Measurements from ENCODE around the gene EPB41. TPM values are rescaled to one million over a fixed set of nuclear protein-coding genes. Genes with fewer than 3 reads are reported as not detected.
"Not testable (repeated sequence)": the region's sequence is repeated elsewhere in the genome, so short reads cannot be mapped to it uniquely, and the experiment has no call there.

Gene EPB41
- total RNA-seq, 1 donor from 2014 or later, result 74.9 TPM

- intact Hi-C loops (cut with micrococcal nuclease), result no loop called here
- H3K9me3 Mint-ChIP-seq, result peaks cover 6% of the 10 kb centered on the region
- no peaks in the 10 kb centered on the region for H3K27me3 Mint-ChIP-seq (ENCODE audit: insufficient read depth)
- DNase-seq (ENCODE audit: low spot score), result no peak
- H3K4me3 Mint-ChIP-seq, result no peak overlapping the region
- peaks cover 20% of the 10 kb centered on the region for H3K36me3 Mint-ChIP-seq (ENCODE audit: low read depth)
- H3K4me1 Mint-ChIP-seq (ENCODE audit: low read depth), result peaks cover 44% of the 10 kb centered on the region
- H3K27ac Mint-ChIP-seq, result no peak overlapping the region
These were observed 22.2 kb downstream of the EPB41 start for GRCh38 chr1:28936528-28936927.

DNA sequence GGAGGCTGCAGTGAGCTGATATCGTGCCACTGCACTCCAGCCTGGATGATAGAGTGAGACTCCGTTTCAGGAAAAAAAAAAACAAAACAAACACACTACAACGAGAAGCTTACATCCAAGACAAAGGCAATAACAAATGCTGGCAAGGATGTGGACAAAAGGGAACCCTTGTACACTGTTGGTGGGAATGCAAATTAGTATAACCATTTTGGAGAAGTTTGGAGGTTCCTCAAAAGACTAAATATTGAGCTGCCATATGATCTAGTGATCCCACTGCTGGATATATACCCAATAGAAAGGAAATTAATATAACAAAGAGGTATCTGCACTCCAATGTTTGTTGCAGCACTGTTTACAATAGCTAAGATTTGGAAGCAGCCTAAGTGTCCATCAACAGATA is 29.2 kb downstream of the EPB41 start:
- H3K4me3 Mint-ChIP-seq; intact Hi-C loops (cut with micrococcal nuclease); H3K27ac Mint-ChIP-seq; H3K9me3 Mint-ChIP-seq; H3K27me3 Mint-ChIP-seq (ENCODE audit: insufficient read depth); H3K36me3 Mint-ChIP-seq (ENCODE audit: low read depth); DNase-seq (ENCODE audit: low spot score): not testable (repeated sequence)
- H3K4me1 Mint-ChIP-seq (ENCODE audit: low read depth), result peaks cover 13% of the 10 kb centered on the region

GRCh38 chr1:28950006-28950405 is 35.6 kb downstream of the EPB41 start:
- no peak overlapping the region for H3K4me3 Mint-ChIP-seq
- no peak overlapping the region for H3K27ac Mint-ChIP-seq
- intact Hi-C loops (cut with micrococcal nuclease), result no loop called here
- H3K9me3 Mint-ChIP-seq, result peaks cover 3% of the 10 kb centered on the region
- H3K27me3 Mint-ChIP-seq (ENCODE audit: insufficient read depth), result no peaks in the 10 kb centered on the region
- DNase-seq (ENCODE audit: low spot score), result no peak
- peaks cover 6% of the 10 kb centered on the region for H3K4me1 Mint-ChIP-seq (ENCODE audit: low read depth)
- peaks cover 5% of the 10 kb centered on the region for H3K36me3 Mint-ChIP-seq (ENCODE audit: low read depth)

DNA sequence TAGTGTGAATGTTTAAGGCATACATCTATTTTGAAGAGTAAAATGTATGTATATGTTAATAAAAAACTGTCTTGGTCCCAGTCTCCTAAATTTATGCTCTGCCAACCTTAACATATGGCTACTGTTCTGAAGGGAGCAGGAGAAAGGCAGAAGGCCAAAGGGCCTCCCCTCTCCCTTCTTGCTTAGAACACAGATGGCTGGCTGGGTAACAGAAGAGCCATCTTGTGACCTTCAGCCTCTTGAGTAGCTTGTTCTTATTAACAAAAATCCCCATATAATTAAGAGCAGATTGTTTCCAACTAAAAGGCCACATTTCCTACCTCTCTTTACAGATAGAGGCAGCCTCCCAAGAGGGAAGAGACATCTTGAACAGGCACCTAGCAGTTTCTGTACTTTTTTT is 36.1 kb downstream of the EPB41 start:
- H3K27me3 Mint-ChIP-seq (ENCODE audit: insufficient read depth), result no peaks in the 10 kb centered on the region
- H3K4me1 Mint-ChIP-seq (ENCODE audit: low read depth), result peaks cover 6% of the 10 kb centered on the region
- no peak overlapping the region for H3K4me3 Mint-ChIP-seq
- peaks cover 3% of the 10 kb centered on the region for H3K9me3 Mint-ChIP-seq
- no peak for DNase-seq (ENCODE audit: low spot score)
- peaks cover 6% of the 10 kb centered on the region for H3K36me3 Mint-ChIP-seq (ENCODE audit: low read depth)
- H3K27ac Mint-ChIP-seq, result no peak overlapping the region
- intact Hi-C loops (cut with micrococcal nuclease), result no loop called here

- Mint-ChIP-seq H3K4me3 (no peak overlapping the region), H3K27me3 (ENCODE audit: insufficient read depth) (no peaks in the 10 kb centered on the region), H3K36me3 (ENCODE audit: low read depth) (peaks cover 6% of the 10 kb centered on the region), H3K4me1 (ENCODE audit: low read depth) (peaks cover 11% of the 10 kb centered on the region), H3K9me3 (no peaks in the 10 kb centered on the region), H3K27ac (no peak overlapping the region)
- intact Hi-C loops (cut with micrococcal nuclease), result no loop called here
- DNase-seq (ENCODE audit: low spot score), result no peak
These were observed 39.9 kb downstream of the EPB41 start for GRCh38 chr1:28954126-28954726.

GRCh38 chr1:28956038-28956464 is 41.7 kb downstream of the EPB41 start:
- no peak for DNase-seq (ENCODE audit: low spot score)
- intact Hi-C loops (cut with micrococcal nuclease), result no loop called here
- H3K36me3 Mint-ChIP-seq (ENCODE audit: low read depth), result peaks cover 8% of the 10 kb centered on the region
- H3K4me3 Mint-ChIP-seq, result no peak overlapping the region
- no peaks in the 10 kb centered on the region for H3K27me3 Mint-ChIP-seq (ENCODE audit: insufficient read depth)
- H3K4me1 Mint-ChIP-seq (ENCODE audit: low read depth), result peaks cover 5% of the 10 kb centered on the region
- H3K27ac Mint-ChIP-seq, result no peak overlapping the region
- no peaks in the 10 kb centered on the region for H3K9me3 Mint-ChIP-seq

- H3K9me3 Mint-ChIP-seq; H3K27ac Mint-ChIP-seq; H3K27me3 Mint-ChIP-seq (ENCODE audit: insufficient read depth); H3K36me3 Mint-ChIP-seq (ENCODE audit: low read depth); H3K4me3 Mint-ChIP-seq; DNase-seq (ENCODE audit: low spot score): not testable (repeated sequence)
- intact Hi-C loops (cut with micrococcal nuclease), result loop anchor here (1.0 kb wide), 5 partner anchors 10 to 100 kb away; partner anchors contain the start of gene EPB41
- peaks cover 25% of the 10 kb centered on the region for H3K4me1 Mint-ChIP-seq (ENCODE audit: low read depth)
These were observed 47.9 kb downstream of the EPB41 start for GRCh38 chr1:28962114-28962831.

DNA sequence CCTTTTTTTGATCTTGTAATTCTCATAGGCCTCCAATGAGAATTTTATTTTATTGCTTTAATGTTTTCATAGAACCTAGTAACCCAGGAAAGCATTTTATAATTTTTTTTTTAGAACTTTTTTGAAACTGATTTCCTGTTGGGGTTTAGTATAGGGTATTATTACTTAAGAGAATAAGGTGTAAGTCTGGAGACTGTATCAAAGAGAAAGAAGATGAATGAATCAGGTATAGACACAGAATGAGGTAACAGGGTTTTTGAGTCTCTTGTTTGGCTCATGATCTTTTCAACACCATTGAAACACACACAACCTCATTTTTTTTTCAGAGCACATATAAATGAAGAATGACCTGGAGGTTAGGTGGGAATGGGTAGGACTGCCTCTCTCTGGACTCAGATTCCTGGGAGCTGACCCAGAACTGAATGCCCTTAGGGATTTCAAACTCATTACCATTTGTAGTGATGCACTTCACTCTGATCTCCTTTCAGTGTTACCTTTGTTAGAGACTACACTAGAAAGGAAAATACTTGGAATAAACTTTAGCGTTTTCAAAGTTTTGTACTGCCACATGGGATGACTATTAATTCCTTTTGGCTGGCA is 51.0 kb downstream of the EPB41 start:
- DNase-seq (ENCODE audit: low spot score), result no peak
- no peaks in the 10 kb centered on the region for H3K9me3 Mint-ChIP-seq
- intact Hi-C loops (cut with micrococcal nuclease), result no loop called here
- H3K36me3 Mint-ChIP-seq (ENCODE audit: low read depth), result peaks cover 2% of the 10 kb centered on the region
- H3K27me3 Mint-ChIP-seq (ENCODE audit: insufficient read depth), result no peaks in the 10 kb centered on the region
- H3K4me1 Mint-ChIP-seq (ENCODE audit: low read depth), result peaks cover 25% of the 10 kb centered on the region
- H3K27ac Mint-ChIP-seq, result no peak overlapping the region
- H3K4me3 Mint-ChIP-seq, result no peak overlapping the region

GRCh38 chr1:28966617-28967016 is 52.2 kb downstream of the EPB41 start:
- H3K9me3 Mint-ChIP-seq, result no peaks in the 10 kb centered on the region
- no peaks in the 10 kb centered on the region for H3K27me3 Mint-ChIP-seq (ENCODE audit: insufficient read depth)
- H3K4me1 Mint-ChIP-seq (ENCODE audit: low read depth), result peaks cover 20% of the 10 kb centered on the region
- no peak overlapping the region for H3K4me3 Mint-ChIP-seq
- intact Hi-C loops (cut with micrococcal nuclease), result no loop called here
- DNase-seq (ENCODE audit: low spot score), result no peak
- no peak overlapping the region for H3K27ac Mint-ChIP-seq
- peaks cover 3% of the 10 kb centered on the region for H3K36me3 Mint-ChIP-seq (ENCODE audit: low read depth)

GRCh38 chr1:28971980-28972771 is 57.8 kb downstream of the EPB41 start:
- Mint-ChIP-seq H3K27ac (no peak overlapping the region), H3K9me3 (no peaks in the 10 kb centered on the region), H3K36me3 (ENCODE audit: low read depth) (peaks cover 9% of the 10 kb centered on the region), H3K4me3 (no peak overlapping the region), H3K27me3 (ENCODE audit: insufficient read depth) (no peaks in the 10 kb centered on the region), H3K4me1 (ENCODE audit: low read depth) (peaks cover 22% of the 10 kb centered on the region)
- DNase-seq (ENCODE audit: low spot score), result no peak
- intact Hi-C loops (cut with micrococcal nuclease), result loop anchor here (1.0 to 2.0 kb wide), 2 partner anchors 10 to 55 kb away; no protein-coding TSS in a partner anchor

GRCh38 chr1:28973596-28974421 is 59.4 kb downstream of the EPB41 start:
- H3K4me1 Mint-ChIP-seq (ENCODE audit: low read depth), result peaks cover 22% of the 10 kb centered on the region
- H3K9me3 Mint-ChIP-seq, result no peaks in the 10 kb centered on the region
- H3K4me3 Mint-ChIP-seq, result no peak overlapping the region
- no peak overlapping the region for H3K27ac Mint-ChIP-seq
- H3K27me3 Mint-ChIP-seq (ENCODE audit: insufficient read depth), result no peaks in the 10 kb centered on the region
- intact Hi-C loops (cut with micrococcal nuclease), result loop anchor here (2.0 kb wide), 1 partner anchor 57 kb away; no protein-coding TSS in a partner anchor
- DNase-seq (ENCODE audit: low spot score), result no peak
- peaks cover 9% of the 10 kb centered on the region for H3K36me3 Mint-ChIP-seq (ENCODE audit: low read depth)

DNA sequence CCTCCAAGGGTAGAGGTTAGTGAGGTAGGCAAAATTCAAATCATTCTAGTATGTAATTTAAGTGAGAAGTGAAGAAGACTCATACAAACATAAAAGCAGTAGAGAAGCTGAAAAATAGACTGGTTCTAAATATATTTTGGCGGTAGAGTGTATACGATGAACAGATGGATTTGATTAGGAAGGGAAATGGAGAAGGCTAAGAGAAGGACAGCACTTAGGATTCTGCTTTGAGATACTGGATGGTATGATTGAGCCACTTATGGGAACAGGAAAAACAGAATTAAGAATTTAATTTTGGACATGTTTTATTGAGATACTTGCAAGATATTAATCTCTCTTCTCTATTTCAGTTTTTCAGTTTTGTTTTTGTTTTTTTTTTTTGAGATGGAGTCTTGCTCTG is 60.1 kb downstream of the EPB41 start:
- peaks cover 22% of the 10 kb centered on the region for H3K4me1 Mint-ChIP-seq (ENCODE audit: low read depth)
- H3K4me3 Mint-ChIP-seq, result no peak overlapping the region
- H3K36me3 Mint-ChIP-seq (ENCODE audit: low read depth), result peaks cover 9% of the 10 kb centered on the region
- H3K27ac Mint-ChIP-seq, result no peak overlapping the region
- intact Hi-C loops (cut with micrococcal nuclease), result no loop called here
- no peaks in the 10 kb centered on the region for H3K9me3 Mint-ChIP-seq
- DNase-seq (ENCODE audit: low spot score), result no peak
- H3K27me3 Mint-ChIP-seq (ENCODE audit: insufficient read depth), result no peaks in the 10 kb centered on the region
